Measurements from ENCODE around the gene LIMS4. TPM values are rescaled to one million over a fixed set of nuclear protein-coding genes. Genes with fewer than 3 reads are reported as not detected.
"Not testable (repeated sequence)": the region's sequence is repeated elsewhere in the genome, so short reads cannot be mapped to it uniquely, and the experiment has no call there.

The LIMS4 gene
- total RNA-seq, 1 donor from 2014 or later: 2.8 TPM

DNA sequence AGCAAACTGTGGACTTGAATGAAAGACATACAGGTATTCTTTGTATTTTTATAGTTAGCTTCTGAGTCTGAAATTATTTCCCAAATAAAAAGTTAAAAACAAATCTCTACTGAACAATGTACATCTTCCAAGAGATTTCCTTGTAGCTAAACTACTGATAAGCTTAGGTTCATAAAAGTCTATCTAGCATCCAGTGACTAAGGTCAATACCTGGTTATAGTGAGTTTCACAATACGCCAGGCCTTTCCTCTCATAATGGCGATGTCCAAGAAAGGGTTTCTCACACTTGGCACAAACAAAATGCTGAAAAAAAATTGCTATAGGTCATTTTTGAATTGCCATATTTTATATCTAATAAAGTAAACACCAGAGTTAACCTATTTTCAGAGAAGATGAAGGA lies 21.7 kb downstream of the LIMS4 start:
- DNase-seq (ENCODE audit: low spot score): not testable (repeated sequence)

DNA sequence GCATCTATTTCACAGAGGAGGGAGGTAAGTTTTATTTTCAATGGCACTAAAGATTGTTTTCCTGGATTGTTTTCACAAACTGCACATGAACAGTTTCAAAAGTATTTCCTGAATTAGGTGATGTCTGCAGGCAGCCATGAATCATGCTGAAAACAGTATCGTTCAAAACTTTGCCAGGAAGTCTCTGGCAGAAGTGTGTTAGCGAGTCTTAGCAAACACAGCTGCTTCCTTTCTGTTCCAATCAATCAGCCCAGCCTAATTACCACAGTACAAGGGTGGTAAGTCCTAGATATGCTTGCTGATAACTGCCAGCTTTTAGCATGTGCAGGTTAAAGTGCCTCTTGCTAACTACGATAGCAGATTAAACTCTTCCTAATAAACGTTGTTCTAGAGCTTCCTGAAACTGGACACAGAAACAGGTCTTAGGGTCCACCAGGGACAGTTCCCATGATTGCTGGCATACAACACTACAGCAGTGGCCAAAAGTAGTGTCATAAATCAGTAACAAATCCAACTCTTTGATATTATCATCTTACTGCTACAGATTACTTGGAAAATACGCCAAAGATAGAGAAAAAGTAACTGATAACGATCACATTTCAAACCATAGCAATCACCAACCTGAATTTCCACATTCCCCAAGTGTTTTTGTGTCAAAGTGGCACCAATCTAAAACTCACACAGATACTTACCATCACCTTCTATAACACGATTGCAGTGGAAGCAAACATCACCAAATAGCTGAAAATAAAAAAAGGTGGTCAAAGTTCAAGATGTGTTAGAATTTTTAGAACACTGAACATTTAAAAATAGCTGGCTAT lies 23.3 kb downstream of the LIMS4 start:
- DNase-seq (ENCODE audit: low spot score): not testable (repeated sequence)

DNA sequence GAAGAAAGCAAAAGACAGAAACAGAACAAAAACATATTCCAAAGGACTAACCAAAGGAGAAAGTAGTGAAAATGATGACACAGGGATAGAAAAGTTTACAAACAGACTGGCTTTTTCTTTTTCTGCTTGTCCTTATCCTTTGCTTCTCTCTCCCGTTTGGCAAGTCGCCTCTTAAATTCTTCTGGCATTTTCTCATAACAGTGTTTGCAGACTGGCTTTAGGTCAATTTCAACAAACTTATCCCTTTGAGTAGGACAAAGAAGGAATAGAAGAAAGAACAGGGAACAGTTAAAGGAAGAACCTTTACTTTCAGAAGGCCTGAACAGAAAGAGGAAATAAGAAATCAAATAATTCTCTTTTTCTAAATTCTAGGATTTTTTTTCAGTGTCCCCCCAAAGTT lies 26.0 kb downstream of the LIMS4 start:
- not testable (repeated sequence) for DNase-seq (ENCODE audit: low spot score)

GRCh38 chr2:110443305-110444005 lies 29.2 kb downstream of the LIMS4 start:
- DNase-seq (ENCODE audit: low spot score): not testable (repeated sequence)

GRCh38 chr2:110441905-110442304 lies 30.7 kb downstream of the LIMS4 start:
- DNase-seq (ENCODE audit: low spot score): not testable (repeated sequence)

- DNase-seq (ENCODE audit: low spot score): not testable (repeated sequence)
These were observed 38.1 kb downstream of the LIMS4 start for GRCh38 chr2:110434565-110434964.

- DNase-seq (ENCODE audit: low spot score): not testable (repeated sequence)
These were observed 46.9 kb downstream of the LIMS4 start for GRCh38 chr2:110425725-110426124.

DNA sequence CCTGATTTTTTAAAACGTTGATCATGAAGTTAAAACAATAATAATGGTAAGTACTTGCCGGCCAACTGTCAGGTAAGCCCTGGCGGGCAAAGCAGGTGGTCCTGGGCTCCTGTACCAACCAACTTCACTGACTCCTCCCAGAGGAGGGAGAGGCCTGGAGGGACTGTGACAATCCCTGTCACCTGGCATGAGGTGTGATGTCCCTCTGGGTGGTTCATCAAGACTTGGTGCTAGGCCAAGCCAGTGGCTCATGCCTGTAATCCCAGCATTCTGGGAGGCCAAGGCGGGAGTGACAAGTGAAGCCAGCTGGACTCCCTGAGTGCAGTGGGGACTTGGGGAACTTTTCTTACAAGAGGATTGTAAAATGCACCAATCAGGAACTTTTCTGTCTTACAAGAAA lies 48.2 kb downstream of the LIMS4 start:
- not testable (repeated sequence) for DNase-seq (ENCODE audit: low spot score)

GRCh38 chr2:110423574-110423962 lies 49.0 kb downstream of the LIMS4 start:
- DNase-seq (ENCODE audit: low spot score): not testable (repeated sequence)

DNA sequence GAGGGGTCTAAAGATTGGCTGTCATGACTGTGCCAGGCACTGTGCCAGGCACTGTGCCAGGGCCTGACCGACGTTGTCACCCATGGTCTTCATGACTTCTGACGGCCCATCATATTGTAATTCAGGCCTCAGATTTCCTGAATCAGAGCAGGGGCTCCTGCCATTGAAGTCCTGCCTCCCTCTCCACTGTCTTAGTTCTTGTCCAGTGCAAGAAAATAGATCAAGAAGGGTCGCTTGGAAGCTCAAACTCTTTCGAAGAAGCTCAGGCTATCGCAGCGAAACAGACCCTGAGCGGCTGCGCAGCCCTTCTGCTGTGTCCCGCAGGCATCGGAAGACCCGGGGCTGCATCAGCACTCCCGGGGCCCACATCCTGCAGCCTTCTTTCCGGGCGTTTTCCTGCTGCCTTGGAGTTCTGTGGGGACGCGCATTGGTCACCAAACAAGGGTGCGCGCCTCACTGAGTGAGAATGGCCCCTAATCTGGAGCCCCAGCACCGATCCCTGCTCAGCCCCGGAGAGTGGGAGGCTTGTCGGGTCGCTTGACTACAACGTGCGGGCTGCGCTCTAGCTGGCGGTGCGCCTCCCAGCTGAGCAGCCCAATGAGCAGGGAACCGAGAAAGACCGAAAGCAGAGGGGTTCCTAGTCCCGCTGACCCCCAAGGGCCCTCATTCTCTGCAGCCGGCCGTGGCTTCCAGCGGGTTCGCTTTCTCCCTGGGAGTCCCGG lies 49.6 kb downstream of the LIMS4 start:
- not testable (repeated sequence) for DNase-seq (ENCODE audit: low spot score)

DNA sequence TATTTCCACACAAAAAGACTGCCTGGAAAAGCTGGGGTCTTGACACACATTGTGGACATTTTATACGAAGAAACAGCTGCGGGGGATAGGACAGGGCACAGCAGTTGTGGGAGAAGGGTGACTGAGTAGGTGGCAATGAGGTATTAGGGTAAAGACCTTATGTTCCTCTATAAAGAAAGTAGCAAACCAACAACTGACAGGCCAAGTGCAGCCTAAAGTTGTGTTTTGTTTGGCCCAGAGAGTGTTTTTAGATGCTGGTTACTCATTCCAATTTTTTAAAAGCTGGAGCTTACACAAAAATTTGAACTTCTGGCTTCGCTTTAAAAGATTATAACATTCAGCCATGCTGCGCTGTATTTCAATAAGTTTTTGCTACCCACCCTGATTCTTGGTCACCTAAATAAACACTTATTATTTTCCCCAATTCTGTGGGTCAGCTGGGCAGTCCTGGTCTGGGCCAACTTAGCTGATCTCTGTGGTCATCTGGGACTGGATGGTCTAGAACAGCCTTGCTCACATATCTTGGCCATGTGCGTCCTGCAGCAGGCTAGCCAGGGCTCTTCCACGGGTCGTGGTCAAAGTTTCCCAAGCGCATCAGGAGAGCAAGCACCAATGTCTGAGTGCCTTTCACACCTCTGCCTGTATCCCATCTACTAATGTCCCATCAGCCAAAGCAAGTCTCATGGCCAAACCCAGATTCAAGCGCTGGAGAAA lies 51.8 kb downstream of the LIMS4 start:
- DNase-seq (ENCODE audit: low spot score): not testable (repeated sequence)

GRCh38 chr2:110407142-110407541 lies 65.5 kb downstream of the LIMS4 start:
- DNase-seq (ENCODE audit: low spot score): not testable (repeated sequence)

GRCh38 chr2:110404988-110405387 lies 67.6 kb downstream of the LIMS4 start:
- DNase-seq (ENCODE audit: low spot score): not testable (repeated sequence)

DNA sequence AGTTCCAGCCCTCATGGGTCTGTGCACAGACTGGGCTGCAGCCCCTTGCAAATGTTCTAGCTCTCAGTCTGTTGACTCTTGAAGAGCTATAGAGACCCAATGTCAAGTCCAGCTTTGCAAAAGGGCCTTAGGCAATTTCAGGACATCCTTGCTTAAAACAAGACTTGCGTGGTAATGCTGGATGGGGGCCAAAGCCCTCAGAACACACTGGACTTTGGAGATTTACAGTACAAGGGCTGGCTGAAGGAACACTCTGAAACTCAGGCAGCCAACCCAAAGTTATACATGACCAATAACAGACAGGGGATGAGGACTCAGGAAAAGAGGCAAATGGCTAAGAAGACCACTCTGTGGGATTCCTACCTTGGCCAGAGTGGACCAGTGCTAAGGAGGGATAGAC lies 68.4 kb downstream of the LIMS4 start:
- DNase-seq (ENCODE audit: low spot score): not testable (repeated sequence)

DNA sequence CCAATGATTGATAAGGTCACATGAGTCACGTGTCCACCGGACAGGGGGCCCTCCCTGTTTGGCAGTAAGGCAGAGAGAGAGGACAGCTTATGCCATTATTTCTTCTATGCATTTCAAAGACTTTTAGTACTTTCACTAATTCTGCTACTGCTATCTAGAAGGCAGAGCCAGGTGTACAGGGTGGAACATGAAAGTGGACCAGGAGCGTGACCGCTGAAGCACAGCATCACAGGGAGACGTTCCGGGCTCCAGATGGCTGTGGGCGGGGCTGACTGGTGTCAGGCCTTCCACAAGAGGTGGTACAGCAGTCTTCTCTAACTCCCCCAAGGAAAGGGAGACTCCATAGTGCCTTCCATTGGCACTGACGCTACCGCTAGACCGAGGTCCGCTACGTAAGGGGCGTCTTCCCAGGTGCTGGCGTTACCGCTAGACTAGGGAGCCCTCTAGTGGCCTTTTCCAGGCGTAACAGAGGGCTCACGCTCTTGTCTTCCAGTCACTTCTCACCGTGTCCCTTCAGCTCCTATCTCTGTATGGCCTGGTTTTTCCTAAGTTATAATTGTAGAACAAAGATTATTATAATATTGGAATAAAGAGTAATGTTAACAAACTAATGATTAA lies 71.5 kb downstream of the LIMS4 start:
- not testable (repeated sequence) for DNase-seq (ENCODE audit: low spot score)

GRCh38 chr2:110399378-110399777 lies 73.2 kb downstream of the LIMS4 start:
- not testable (repeated sequence) for DNase-seq (ENCODE audit: low spot score)

- DNase-seq (ENCODE audit: low spot score): not testable (repeated sequence)
These were observed 76.6 kb downstream of the LIMS4 start for GRCh38 chr2:110395990-110396389.
